ENCODE data around the gene TRDN. TPM values are rescaled to one million over a fixed set of nuclear protein-coding genes. Genes with fewer than 3 reads are reported as not detected.

Gene TRDN
- total RNA-seq, 4 donors from 2014 or later, result under 0.01 to 5.6 (median 1.6) TPM; not detected in 1

GRCh38 chr6:123619156-123619555 lies 17.6 kb downstream of the TRDN start:
- no peak for DNase-seq
- Histone ChIP-seq H3K4me1 (no peaks in the 10 kb centered on the region), H3K27ac (no peak overlapping the region), H3K9me3 (no peaks in the 10 kb centered on the region), H3K27me3 (no peaks in the 10 kb centered on the region), H3K36me3 (no peaks in the 10 kb centered on the region), H3K4me3 (no peak overlapping the region)
- no peak for TF ChIP-seq POLR2A (IDR thresholded peaks at IDR 0.05)
- TF ChIP-seq, protein P1, sequence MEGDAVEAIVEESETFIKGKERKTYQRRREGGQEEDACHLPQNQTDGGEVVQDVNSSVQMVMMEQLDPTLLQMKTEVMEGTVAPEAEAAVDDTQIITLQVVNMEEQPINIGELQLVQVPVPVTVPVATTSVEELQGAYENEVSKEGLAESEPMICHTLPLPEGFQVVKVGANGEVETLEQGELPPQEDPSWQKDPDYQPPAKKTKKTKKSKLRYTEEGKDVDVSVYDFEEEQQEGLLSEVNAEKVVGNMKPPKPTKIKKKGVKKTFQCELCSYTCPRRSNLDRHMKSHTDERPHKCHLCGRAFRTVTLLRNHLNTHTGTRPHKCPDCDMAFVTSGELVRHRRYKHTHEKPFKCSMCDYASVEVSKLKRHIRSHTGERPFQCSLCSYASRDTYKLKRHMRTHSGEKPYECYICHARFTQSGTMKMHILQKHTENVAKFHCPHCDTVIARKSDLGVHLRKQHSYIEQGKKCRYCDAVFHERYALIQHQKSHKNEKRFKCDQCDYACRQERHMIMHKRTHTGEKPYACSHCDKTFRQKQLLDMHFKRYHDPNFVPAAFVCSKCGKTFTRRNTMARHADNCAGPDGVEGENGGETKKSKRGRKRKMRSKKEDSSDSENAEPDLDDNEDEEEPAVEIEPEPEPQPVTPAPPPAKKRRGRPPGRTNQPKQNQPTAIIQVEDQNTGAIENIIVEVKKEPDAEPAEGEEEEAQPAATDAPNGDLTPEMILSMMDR (IDR thresholded peaks at IDR 0.05), result no peak
- intact Hi-C loops (cut with DNase I; ENCODE audit: low total_unique reads), result no loop called here

- intact Hi-C loops (cut with DNase I; ENCODE audit: low total_unique reads), result no loop called here
- no peak overlapping the region for H3K4me3 ChIP-seq
- no peaks in the 10 kb centered on the region for H3K4me1 ChIP-seq
- H3K9me3 ChIP-seq, result no peaks in the 10 kb centered on the region
- TF ChIP-seq POLR2A (IDR thresholded peaks at IDR 0.05), result no peak
- TF ChIP-seq, protein P1 (IDR thresholded peaks at IDR 0.05), result no peak
- H3K27ac ChIP-seq, result no peak overlapping the region
- H3K36me3 ChIP-seq, result no peaks in the 10 kb centered on the region
- no peaks in the 10 kb centered on the region for H3K27me3 ChIP-seq
- no peak for DNase-seq
These were observed 19.8 kb downstream of the TRDN start for GRCh38 chr6:123616942-123617341.

GRCh38 chr6:123616016-123616415 lies 20.7 kb downstream of the TRDN start:
- no peak for DNase-seq
- no peaks in the 10 kb centered on the region for H3K9me3 ChIP-seq
- no peaks in the 10 kb centered on the region for H3K27me3 ChIP-seq
- H3K36me3 ChIP-seq, result no peaks in the 10 kb centered on the region
- TF ChIP-seq, protein P1 (IDR thresholded peaks at IDR 0.05), result no peak
- TF ChIP-seq POLR2A (IDR thresholded peaks at IDR 0.05), result no peak
- intact Hi-C loops (cut with DNase I; ENCODE audit: low total_unique reads), result no loop called here
- H3K4me3 ChIP-seq, result no peak overlapping the region
- no peaks in the 10 kb centered on the region for H3K4me1 ChIP-seq
- H3K27ac ChIP-seq, result no peak overlapping the region

GRCh38 chr6:123610779-123611178 lies 26.0 kb downstream of the TRDN start:
- TF ChIP-seq, protein P1 (IDR thresholded peaks at IDR 0.05), result no peak
- TF ChIP-seq POLR2A (IDR thresholded peaks at IDR 0.05), result no peak
- Histone ChIP-seq H3K27ac (no peak overlapping the region), H3K4me1 (no peaks in the 10 kb centered on the region), H3K9me3 (no peaks in the 10 kb centered on the region), H3K27me3 (no peaks in the 10 kb centered on the region), H3K36me3 (no peaks in the 10 kb centered on the region), H3K4me3 (no peak overlapping the region)
- DNase-seq, result no peak
- intact Hi-C loops (cut with DNase I; ENCODE audit: low total_unique reads), result no loop called here

GRCh38 chr6:123604067-123604466 lies 32.7 kb downstream of the TRDN start:
- intact Hi-C loops (cut with DNase I; ENCODE audit: low total_unique reads), result no loop called here
- Histone ChIP-seq H3K36me3 (no peaks in the 10 kb centered on the region), H3K4me1 (no peaks in the 10 kb centered on the region), H3K4me3 (no peak overlapping the region), H3K9me3 (no peaks in the 10 kb centered on the region), H3K27ac (no peak overlapping the region), H3K27me3 (no peaks in the 10 kb centered on the region)
- no peak for DNase-seq
- TF ChIP-seq, protein P1 (IDR thresholded peaks at IDR 0.05), result no peak
- no peak for TF ChIP-seq POLR2A (IDR thresholded peaks at IDR 0.05)
